ENCODE data around the gene CLMN.
"Not testable (repeated sequence)": the region's sequence is repeated elsewhere in the genome, so short reads cannot be mapped to it uniquely, and the experiment has no call there.

Gene CLMN

DNA sequence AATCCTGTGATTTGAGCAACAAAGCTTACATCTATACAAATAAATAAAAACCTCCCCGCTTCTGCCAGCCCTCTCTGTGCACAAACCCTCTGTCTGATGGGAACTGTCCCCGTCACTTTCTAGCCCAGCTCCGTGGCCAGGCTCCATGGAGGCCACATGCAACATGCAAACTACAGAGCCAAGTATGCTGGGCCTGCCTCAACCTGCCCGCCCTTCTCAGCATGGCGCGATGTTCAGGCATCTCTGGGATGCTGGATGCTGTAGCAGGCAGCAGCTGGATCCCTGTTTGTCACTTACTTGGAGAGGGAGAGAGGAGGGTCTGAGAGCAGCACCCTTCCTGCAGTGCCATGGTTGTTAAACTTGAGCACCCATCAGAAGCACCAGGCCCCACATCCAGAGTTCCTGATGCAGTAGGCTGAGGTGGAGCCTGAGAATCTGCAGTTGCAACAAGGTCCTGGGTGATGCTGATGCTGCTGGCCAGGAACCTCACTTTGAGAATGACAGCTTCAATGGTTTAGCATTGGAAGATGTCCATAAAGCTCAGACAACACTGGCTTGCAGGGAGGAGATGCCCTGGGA lies 32.4 kb downstream of the CLMN start:
- DNase-seq (ENCODE audit: low read depth, low spot score) = no peak

- no peak for DNase-seq (ENCODE audit: low read depth, low spot score)
Measured at GRCh38 chr14:95286645-95287044, 33.1 kb downstream of the CLMN start.

DNA sequence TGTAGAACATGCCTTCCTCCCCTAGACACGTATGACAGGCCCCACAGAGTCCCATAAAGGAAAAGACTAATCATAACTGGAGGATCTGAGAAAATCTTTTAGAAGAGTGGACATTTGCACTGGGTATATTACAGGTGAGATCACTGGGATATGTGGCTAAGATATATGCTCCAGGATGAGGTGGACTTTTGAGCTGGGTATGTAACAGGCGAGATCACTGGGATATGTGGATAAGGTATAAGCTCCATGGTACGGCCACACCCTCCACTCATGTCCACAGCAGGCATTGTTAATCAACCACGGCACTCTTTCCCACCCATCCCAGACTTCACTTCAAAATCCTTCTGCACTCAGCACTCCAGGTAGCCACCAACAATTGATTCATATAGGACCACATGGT lies 34.1 kb downstream of the CLMN start:
- DNase-seq (ENCODE audit: low read depth, low spot score) = no peak

DNA sequence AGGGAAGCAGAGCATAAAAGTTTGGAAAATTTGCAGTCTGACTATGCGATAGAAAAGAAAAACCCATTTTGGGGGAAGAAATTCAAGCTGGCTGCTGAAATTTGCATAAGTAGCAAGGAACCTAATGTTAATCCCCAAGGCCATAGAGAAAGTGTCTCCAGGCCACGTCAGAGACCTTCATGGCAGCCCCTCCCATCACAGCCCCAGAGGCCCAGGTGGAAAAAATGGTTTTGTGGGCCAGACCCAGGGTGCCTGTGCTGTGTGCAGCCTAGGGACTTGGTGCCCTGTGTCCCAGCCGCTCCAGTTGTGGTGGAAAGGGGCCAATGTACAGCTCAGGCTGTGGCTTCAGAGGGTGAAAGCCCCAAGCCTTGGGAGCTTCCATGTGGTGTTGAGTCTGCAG lies 35.9 kb downstream of the CLMN start:
- DNase-seq (ENCODE audit: low read depth, low spot score) = not testable (repeated sequence)

DNA sequence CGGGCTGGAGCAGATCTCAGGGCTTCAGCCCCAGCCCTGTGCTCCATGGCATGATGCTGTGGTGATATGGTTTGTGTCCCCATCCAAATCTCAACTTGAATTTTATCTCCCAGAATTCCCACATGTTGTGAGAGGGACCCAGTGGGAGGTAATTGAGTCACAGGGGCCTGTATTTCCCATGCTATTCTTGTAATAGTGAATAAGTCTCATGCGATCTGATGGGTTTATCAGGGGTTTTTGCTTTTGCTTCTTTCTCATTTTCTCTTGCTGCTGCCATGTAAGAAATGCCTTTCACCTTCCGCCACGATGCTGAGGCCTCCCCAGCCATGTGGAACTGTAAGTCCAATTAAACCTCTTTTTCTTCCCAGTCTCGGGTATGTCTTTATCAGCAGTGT lies 36.7 kb downstream of the CLMN start:
- not testable (repeated sequence) for DNase-seq (ENCODE audit: low read depth, low spot score)

DNA sequence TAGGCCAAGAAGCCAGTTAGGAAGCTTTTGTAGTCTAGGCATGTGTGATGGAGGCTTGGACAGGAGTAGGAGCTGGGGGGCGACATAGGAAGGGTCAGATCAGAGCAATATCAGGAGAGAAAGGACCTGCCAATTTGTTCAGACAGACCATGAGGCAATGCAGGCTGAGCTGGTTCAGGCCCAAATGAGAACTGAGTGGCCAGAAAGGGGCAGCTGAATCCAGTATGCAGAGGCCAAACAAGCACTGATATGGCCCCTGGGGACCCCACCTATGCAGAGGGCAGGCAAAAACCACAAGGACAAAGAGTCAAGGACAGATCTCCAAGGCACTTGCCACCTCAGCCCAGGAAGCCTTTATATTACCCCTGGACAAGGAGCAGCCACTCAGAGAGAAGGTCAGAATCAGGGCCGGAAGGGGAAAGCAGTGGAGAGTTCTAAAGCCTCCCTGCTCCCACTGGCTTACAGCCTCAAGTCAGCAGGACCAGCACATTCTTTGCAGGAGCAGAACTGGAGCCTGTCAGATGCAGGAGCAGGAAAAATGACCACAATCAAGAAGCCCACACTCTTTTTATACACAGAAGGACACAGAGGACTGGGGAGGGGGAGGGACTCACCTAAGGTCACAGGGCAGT lies 37.2 kb downstream of the CLMN start:
- DNase-seq (ENCODE audit: low read depth, low spot score) = no peak

DNA sequence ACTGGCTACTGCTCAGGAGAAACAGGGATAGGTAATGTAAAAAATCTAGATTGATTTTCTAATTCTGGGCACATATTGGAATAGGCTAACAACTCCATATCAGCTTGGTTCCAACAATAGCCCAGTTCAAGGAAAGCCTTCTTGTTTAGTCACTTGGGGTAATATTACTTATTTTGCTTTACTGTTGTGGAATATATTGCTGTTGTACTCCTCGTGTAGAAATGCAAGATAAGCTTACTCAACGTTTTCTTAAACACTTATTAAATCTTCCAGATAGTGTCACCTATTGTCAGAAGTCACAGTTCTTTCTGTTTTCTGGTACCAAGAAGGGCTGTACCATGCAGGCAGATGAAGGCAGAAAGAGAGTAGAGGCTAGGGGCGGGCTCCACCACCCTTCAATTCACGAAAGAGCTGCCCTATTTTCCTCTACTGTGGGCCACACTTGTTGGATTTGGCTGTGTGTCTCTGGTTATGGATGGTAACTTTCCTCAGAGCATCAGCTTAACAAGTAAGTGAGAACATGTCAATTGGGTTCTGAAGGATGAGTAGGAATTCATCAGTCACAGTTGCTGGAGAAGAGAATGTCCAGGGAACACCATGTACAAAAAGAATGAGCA lies 38.0 kb downstream of the CLMN start:
- DNase-seq (ENCODE audit: low read depth, low spot score) = no peak

- no peak for DNase-seq (ENCODE audit: low read depth, low spot score)
Measured at GRCh38 chr14:95275494-95275893, 44.2 kb downstream of the CLMN start.

DNA sequence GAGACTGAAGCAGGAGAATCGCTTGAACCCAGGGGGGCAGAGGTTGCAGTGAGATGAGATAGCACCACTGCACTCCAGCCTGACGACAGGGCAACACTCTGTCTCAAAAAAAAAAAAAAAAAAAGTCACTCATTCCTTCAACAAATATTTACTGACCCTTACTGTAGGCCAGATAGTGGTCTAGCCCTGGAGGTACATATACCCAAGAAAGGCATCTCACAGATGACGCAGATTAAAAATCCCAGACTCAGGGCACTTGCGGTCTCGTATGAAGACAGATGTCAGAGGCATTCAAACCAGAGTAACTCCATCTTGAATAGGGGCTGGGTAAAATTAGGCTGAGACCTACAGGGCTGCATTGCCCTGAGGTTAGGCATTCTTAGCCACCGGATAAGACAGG lies 44.8 kb downstream of the CLMN start:
- DNase-seq (ENCODE audit: low read depth, low spot score) = no peak

GRCh38 chr14:95274279-95274678 lies 45.4 kb downstream of the CLMN start:
- no peak for DNase-seq (ENCODE audit: low read depth, low spot score)

- no peak for DNase-seq (ENCODE audit: low read depth, low spot score)
Measured at GRCh38 chr14:95273001-95273978, 46.4 kb downstream of the CLMN start.

GRCh38 chr14:95272057-95272456 lies 47.7 kb downstream of the CLMN start:
- DNase-seq (ENCODE audit: low read depth, low spot score) = no peak

DNA sequence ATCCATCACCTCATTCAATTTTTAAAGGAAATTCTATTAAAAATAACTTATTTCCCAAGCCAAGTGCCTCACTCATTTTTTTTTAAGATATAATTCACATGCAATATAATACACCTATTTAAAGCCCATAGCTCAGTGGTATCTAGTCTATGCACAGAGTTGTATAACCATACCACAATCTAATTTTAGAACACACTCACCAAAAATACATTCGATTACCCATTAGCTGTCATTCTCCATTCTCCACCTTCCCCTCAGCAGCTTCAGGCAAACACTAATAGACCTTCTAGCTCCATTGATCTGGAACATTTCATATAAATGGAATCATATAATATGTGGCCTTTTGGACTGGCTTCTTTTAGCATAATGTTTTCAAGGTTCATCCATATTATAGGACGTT lies 49.5 kb downstream of the CLMN start:
- no peak for DNase-seq (ENCODE audit: low read depth, low spot score)

GRCh38 chr14:95269493-95269892 lies 50.2 kb downstream of the CLMN start:
- DNase-seq (ENCODE audit: low read depth, low spot score) = no peak

DNA sequence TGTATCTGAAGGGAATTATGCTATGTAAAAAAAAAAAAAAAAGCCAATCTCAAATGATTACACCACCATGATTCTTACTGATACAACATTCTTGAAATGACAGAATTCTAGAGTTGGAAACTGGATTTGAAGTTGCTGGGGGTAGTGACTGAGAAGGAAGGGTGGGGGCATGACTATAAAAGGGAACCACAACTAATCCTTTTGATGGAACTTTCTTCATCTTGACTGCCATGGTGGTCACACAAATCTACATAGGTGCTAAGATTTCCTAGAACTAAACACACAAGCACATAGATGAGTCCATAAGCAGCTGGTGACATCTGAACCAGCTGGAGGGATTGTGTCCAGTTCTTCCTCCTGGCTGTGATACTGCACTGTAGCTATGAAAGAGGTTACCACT lies 51.4 kb downstream of the CLMN start:
- DNase-seq (ENCODE audit: low read depth, low spot score) = no peak

DNA sequence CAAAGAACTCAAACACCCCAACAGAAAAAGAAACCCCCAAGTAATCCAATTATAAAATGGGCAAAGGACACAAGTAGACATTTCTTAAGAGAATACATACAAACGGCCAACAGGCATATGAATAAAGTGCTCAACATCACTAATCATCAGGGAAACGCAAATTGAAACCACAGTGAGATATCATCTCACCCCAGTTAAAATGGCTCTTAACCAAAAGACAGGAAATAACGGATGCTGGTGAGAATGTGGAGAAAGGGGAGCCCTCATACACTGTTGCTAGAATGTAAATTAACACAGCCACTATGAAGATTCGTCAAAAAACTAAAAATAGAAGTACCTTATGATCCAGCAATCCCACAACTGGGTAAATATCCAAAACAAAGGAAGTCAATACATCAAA lies 52.4 kb downstream of the CLMN start:
- no peak for DNase-seq (ENCODE audit: low read depth, low spot score)

DNA sequence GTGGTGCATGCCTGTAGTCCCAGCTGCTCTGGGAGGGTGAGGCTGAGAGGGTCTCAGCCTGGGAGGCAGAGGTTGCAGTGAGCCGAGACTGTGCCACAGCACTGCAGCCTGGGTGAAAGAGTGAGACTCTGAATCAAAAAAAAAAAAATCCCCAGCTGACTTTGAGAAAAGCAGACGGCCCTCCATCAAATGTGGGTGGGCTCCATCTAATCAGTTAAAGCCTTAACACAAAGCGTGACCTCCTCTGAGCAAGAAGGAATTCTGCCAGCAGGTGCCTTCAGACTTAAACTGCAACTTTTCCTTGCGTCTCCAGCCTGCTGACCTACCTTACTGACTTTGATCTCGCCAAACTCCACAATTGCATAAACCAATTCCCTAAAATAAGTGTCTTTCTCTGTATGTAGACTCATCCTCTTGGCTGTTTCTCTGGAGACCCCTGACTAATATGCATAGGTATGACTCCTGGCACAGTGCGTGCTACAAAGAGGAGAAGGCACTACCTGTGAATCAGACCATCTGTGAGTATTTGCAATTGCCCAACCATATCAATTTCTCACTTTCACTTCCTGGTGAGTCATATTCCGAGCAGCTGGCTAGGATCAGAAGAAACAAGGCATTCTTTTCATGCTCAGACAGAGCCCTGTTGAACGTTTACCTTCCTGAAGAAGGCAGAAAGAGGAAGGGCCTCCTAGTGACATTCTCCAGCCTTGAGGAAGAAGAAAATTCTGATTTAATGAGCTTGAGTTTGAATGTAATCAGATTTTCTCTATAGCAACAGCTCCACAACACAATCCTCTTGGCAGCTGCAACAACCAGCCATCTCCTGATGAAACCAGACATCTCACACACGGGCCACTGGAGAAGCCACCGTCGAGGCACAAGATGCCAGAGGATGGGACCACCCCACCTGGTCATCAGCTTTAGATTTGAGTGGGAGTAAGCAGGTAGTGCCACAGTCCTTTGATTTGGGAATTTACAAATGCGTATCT lies 54.3 kb downstream of the CLMN start:
- no peak for DNase-seq (ENCODE audit: low read depth, low spot score)

GRCh38 chr14:95264271-95264973 lies 55.3 kb downstream of the CLMN start:
- no peak for DNase-seq (ENCODE audit: low read depth, low spot score)

DNA sequence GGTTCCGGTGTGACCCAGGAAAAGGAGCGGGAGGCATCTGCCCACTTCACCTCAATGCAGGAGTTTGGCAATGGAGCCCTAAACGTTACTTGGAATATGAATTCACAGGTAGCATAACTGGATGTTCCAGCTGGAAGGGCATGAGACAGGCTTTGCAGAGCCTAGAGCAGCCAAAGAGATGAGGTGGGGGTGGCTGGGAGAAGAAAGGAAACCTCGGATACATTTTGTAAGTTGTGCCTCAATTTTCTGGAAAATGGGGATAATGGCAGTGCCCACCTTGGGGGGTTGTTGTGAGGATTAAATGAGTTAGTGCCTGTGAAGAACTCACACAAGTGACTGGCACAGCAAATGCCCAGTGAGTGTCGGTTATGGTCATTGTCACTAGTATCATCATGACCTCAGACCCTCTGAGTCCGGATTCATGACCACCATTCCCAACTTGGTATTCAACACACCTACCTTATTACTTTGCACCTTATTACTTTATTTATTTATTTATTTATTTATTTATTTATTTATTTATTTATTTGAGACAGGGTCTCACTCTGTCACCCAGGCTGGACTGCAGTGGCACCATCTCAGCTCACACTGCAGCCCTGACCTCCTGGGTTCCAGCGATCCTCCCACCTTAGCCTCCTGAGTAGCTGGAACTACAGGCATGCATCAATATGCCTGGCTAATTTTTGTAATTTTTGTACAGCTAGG lies 56.0 kb downstream of the CLMN start:
- no peak for DNase-seq (ENCODE audit: low read depth, low spot score)

DNA sequence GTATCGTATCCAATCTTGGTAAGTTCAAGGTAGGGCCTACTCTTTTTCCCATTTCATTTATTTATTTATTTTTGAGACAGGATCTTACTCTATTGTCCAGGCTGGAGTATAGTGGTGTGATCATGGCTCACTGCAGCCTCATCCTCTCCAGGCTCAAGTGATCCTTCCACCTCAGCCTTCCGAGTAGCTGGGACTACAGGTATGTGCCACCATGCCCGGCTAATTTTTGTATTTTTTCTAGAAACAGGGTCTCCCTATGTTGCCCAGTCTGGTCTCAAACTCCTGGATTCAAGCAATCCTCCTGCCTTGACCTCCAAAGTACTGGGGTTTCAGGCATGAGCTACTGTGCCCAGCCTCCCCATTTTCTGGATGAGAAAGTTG lies 57.2 kb downstream of the CLMN start:
- DNase-seq (ENCODE audit: low read depth, low spot score) = no peak

All from activated CD4-positive, CD25-positive, alpha-beta regulatory T cell treated with anti-CD3 and anti-CD28 coated beads, Interleukin-2, amount 50 U/mL, for 16 hours (primary cell).